HuH-7 (cell line): ENCODE results near the gene P2RY2.

Experiments
- DNase-seq: peaks from one replicate; pipeline ENCODE4 v3.0.0; 2011; ENCODE audit warnings: low spot score

The P2RY2 gene

GRCh38 chr11:73218106-73218829, at the start of gene P2RY2:
P2RY2 (plus strand) TSS chr11:73218281; CDS start chr11:73234160, 15,879 bp downstream.
- peak; percentile 86 for DNase-seq

DNA sequence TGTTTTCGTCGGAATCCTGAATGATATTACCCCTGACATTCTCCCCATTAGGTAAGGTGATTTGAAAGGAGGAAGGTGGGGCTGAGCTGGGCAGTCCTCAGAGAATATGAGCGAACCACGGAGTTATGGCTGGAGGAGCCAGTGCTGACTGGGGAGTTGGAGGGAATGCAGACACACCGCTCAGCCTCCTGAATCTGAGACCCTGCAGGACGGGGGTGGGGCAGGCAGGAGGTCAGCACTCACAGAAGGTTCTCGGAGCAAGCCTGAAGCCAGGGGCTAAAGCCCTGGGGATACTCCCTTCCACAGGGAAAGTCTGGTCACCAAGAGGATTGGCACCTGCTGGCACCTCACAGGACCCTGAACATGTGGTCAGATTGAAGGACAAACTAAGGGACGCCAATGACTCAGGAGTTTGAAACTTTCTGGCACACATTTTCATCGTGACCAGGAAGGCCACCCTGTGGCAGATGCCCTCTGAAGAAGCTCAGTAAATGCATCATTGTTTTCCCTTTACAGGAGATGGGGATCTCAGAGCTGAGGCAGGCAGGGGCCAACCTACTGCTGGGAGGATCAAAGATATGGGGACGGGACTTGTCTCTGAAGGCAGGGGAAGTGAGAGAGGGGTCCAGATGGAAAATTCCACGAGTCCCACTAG, 49.0 kb upstream of the P2RY2 start:
- no peak for DNase-seq

DNA sequence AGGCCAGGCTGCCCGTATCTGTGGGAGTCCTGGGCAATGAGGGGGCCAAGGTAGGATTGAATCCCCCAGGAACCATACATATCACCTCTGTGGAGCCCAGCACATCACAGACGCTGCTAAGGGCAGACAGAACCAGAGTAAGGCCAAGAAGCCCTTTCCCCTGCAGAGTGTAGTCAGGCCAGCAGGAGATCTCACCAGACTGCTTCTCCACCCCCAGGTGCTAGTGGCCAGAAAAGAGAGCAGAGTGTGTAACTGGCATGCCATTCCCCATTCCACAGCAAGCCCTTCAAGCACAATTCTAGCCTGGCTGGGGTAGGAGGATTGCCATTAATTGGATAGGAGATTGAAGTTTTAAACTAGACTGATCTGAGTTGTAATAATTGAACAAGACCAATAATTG, 47.9 kb upstream of the P2RY2 start:
- no peak for DNase-seq

- no peak for DNase-seq
Observed at GRCh38 chr11:73171436-73172161, 46.5 kb upstream of the P2RY2 start.

- DNase-seq, result no peak
Observed at GRCh38 chr11:73172992-73173656, 45.0 kb upstream of the P2RY2 start.

DNA sequence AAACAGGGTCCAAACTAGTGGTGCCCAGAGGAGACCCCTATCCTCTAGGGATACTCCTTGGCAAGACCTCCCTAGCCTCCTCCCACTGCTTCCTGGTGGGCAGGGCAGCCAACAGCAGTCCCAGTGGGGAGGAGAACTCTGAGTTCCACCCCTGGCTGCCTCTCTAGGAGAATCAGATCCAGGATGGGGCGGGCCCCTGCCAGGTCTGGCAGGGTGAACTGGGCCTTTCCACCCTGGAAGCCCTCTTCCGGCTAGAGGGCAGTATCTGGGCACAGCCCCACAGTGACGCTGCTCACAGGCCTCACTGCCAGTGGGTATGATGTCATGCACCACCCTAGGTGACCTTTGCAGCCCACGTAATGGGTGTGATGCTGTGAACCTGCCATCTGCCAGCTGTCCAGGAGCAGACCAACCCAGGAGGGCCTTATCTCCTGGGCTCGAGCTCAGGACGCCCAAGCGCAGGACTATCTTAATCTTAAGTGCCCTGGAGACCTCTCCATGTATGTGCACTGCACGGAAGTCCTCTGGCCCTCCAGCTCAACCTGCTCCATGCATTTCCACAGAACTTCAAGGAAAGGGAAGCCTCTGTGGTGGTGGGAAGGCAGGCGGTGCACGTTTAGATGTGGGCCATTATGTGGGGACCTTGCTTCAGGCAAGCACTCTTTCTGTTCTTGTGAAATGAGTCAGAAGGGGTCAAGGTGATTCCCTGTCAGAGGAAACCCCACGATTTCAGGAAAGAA, 44.2 kb upstream of the P2RY2 start:
- DNase-seq, result no peak

DNA sequence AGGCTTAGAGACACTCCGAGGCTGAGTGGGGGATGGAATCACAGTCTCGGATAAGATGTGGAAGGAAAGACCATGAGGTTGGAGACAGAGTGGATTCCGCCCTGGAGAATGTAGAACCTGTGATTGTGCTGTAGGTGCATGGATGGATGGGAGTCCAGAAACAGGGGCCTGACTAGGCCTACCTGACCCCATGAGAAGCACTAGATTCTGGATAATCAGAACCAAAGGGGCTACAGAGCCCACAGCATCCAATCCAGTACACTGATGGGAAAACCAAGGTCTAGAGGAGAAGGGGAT, 43.6 kb upstream of the P2RY2 start:
- DNase-seq, result no peak

GRCh38 chr11:73175551-73176144, 42.4 kb upstream of the P2RY2 start:
- peak; percentile 54 for DNase-seq

GRCh38 chr11:73176145-73176873, 41.8 kb upstream of the P2RY2 start:
- no peak for DNase-seq

GRCh38 chr11:73176874-73177155, 41.3 kb upstream of the P2RY2 start:
- no peak for DNase-seq

DNA sequence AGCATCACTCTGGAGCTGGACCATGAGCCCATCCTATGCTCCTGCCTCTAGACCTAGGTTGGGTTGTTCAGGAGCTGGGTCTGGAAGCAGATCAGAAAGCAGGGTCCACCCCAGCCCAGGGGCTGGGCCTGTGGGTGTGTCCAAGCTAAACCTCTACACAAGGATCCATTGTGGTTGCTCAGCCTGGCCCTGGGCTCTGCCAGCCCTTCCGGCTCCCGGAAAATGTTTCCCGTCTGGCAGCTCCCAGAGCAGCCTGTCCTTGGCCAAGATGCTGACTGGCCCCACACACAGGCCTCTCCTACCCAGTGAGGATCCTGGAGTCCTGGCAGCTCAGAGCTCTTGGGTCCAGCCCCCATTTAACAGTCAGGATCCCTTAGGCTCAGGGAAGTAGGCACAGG, 40.7 kb upstream of the P2RY2 start:
- no peak for DNase-seq

DNA sequence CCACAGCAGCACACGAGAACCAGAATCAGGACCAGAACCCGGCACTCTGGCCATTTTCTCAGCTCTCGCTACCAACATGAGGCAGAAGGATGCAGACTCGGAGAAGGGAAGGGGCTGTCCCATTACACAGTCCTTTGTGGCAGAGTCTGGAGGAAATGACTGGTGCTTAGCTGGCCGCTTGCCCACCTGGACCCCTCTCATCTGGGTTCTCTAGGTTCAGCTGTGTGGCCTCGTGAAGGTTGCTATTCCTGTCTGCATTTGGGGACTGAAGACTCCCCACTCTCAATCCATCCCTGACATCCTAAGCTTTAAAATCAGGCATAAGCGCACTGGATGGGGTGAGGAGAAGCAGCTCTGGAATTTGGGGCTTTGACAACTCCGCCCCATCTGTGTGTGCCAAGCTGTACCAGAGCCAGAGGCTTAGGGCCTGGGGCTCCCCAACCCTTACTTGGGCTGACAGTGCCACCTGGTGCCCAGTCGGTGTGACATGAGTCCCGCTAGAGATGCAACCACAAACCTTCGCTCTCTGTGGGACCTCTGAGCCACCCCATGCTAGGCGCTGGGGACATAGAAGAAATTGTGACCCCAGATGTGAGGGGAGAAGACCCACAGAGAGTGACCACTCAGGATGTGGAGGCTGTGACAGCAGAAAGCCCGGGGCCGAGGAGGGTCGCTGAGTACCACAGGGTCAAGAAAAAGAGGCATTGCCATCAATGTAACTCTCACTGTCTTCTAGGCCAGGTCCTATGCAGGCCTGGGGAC, 40.1 kb upstream of the P2RY2 start:
- peak; percentile 75 for DNase-seq

GRCh38 chr11:73178681-73179080, 39.4 kb upstream of the P2RY2 start:
- DNase-seq, result no peak

DNA sequence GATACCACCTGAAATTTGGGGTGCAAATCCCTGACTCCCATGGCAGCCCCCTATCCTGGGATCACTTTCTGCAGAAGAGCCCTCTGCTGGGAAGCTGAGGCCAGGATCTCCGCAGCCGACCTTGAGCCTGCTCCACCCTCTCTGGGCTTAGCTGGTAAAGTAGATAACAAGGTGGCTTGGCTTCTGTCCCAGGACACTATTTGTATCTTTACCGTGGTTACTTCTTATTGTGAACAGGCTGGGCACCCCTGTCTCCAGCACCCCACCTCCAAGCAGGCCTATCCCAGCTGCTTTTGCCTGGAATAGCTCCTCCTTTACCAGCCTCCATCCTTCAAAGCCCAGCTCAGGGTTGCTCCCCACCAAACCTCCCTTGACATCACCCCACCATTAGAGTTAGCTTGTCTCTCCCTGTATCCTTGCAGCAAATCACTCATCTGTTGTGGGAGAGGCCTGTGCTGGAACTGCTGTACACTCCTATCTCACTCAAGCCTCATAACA, 35.2 kb upstream of the P2RY2 start:
- DNase-seq, result no peak

- DNase-seq, result peak; percentile 84
Observed at GRCh38 chr11:73184953-73185671, 33.0 kb upstream of the P2RY2 start.

GRCh38 chr11:73185680-73186293, 32.3 kb upstream of the P2RY2 start:
- no peak for DNase-seq

DNA sequence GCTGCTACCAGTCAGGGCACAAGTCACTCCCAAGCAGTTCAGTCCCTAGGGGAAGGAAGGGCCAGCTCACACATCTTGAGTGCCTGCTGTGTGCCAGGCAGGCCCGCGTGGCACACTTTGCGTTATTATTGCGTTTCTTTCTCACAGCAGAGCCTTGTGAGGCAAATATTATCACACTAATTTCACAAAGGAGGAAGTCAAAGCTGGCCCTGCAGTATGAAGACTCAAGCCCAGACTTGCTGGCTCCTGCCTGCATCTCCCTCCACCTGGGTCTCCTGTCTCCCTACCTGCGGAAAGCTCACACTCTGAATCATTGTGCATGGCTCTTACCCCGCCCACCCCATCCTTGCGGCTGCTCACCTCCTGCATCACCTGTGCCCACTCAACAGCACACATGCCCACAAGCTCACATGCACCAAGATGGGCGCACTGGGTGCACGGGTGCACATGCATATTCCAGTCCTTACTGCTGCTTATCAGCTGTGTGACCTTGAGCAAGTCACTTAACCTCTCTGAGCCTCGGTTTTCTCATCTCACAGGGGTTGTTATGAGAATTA, 31.7 kb upstream of the P2RY2 start:
- DNase-seq, result no peak

- DNase-seq, result no peak
Observed at GRCh38 chr11:73186886-73187285, 31.2 kb upstream of the P2RY2 start.

DNA sequence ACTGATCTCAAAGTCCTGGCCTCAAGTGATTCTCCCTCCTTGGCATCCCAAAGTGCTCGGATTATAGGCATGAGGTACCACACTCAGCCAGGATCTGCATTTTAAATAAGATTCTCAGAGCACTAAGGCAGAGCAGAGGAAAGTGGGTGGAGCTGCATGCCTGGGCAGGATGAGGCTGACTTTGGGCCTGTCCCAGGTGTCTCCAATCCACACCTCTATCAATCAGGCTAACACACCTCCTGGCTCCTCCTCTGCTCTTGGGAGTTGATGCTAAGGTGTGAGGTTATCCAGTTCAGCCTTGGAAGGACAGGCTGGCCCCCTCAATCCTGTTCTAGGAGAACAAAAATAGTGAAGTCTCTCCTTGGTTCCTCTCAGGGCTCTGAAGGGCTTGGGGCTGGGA, 30.2 kb upstream of the P2RY2 start:
- no peak for DNase-seq
